ENCODE measurements around the gene CNOT6.

Gene CNOT6

DNA sequence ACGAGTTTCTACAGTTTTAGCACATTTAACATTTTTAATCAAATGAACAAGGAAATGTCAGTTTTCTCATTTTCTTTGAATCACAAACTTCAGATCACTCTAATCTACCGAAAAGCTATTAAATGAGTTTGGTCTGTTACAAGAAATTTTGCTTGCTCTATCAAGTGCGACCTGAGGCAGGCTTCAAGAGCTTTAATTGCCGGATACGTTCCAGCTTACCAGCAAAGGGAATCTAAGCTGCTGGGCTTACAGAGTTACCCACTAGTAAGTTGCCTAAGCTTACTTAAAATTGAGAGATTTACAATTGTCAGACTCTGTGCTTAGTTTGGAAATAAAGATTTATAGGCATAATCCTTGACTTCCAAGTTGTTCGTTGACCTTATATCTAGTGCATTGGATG, 86.5 kb downstream of the CNOT6 start:
- no peak for DNase-seq (ENCODE audit: low spot score)

- no peak for DNase-seq (ENCODE audit: low spot score)
Measured at GRCh38 chr5:180583738-180584137, 89.6 kb downstream of the CNOT6 start.

- DNase-seq (ENCODE audit: low spot score): no peak
Measured at GRCh38 chr5:180586204-180586603, 92.0 kb downstream of the CNOT6 start.

DNA sequence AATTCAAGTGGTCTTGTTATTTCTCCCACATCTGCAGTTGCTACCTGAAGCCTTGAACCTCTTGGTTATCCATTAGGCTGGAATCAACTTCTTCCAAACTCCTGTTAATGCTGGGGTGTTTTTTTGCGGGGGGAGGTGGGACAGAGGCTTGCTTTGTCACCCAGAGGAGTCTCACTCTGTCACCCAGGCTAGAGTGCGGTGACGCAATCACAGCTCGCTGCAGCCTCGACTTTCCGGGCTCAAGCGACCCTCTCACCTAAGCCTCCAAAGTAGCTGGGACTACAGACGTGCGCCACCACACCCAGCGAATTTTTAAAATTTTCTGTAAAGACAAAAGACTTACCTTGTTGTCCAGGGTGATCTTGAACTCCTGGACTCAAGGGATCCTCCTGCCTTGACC, 92.7 kb downstream of the CNOT6 start:
- no peak for DNase-seq (ENCODE audit: low spot score)

DNA sequence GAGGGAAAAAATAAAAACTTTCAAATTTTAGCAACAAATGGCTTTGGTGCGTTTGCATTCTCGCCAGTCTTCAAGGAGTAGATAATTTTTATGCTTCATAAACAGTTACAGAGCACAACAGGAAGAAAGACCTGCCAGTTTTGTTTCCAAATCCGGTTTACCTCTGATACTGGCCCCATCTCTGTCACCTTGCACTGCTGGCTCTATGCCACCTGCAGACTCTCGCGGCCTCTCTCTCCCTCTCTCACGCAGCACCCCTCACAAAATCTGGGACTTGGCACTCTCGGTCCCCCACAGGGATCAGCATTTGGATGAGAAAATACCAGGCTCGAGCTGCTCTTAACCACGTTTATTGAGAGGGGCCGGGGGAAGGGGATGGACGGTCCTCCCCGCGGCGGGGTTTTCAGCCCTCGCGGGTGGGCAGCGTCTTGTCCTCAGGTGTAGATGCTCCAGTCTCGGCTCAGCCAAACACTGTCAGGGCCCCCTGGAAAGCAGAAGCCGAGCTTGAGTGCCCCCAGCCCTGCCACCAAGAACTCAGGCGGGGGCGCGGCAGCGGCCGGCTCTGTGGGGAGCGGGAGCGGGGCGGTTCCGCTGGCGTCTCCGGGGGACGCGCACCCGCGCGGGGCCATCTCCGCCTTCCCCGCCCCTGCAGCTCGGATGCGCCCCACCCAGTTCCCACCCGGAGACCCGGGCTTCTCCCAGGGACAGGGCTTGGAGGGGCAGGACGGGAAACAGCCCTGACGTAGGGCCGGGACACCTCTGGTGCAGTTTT, 95.8 kb downstream of the CNOT6 start:
- DNase-seq (ENCODE audit: low spot score): no peak

DNA sequence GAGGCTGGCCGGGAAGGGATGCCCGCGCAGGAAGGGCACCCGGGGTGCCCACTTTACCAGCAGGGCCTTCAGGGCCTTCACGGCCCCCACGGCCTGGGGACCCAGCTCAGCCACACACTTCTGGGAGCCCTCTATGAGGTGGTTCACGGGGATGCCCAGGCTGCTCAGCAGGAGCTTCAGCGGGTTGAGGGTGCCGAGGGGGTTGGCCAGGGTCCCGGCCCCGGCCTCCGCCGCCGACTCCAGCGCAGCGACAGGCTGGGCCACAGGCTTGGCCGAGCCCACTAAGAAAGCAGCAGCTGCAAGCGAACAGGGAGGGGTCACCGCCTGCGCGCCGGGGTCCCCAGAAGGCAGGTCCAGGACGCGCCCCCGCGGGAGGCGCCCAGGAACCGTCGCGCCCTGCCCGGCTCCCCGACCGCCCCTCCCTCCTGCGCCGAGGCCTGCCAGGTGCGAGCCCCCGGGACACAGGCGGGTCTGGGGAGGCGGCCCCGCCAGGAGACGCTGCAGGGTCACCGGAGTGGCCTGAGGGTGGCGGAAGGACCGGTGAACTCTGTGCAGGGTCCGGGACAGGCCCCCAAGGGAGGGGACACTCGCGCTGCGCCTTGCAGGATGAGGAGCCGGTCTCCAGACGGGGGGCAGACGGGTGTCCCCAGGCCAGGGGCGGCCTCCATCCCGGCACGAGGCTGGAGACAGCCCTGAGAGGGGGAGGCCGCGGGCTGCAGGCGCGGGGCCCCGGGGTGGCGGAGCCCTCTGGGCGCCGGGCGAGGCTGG, 96.5 kb downstream of the CNOT6 start:
- no peak for DNase-seq (ENCODE audit: low spot score)

- DNase-seq (ENCODE audit: low spot score): no peak
Measured at GRCh38 chr5:180591311-180591887, 97.2 kb downstream of the CNOT6 start, which contains the start of gene SCGB3A1. TSS of gene SCGB3A1 (minus strand) at chr5:180591499. CDS start at chr5:180591462, 37 bp downstream.

- no peak for DNase-seq (ENCODE audit: low spot score)
Measured at GRCh38 chr5:180592176-180592575, 98.0 kb downstream of the CNOT6 start.

DNA sequence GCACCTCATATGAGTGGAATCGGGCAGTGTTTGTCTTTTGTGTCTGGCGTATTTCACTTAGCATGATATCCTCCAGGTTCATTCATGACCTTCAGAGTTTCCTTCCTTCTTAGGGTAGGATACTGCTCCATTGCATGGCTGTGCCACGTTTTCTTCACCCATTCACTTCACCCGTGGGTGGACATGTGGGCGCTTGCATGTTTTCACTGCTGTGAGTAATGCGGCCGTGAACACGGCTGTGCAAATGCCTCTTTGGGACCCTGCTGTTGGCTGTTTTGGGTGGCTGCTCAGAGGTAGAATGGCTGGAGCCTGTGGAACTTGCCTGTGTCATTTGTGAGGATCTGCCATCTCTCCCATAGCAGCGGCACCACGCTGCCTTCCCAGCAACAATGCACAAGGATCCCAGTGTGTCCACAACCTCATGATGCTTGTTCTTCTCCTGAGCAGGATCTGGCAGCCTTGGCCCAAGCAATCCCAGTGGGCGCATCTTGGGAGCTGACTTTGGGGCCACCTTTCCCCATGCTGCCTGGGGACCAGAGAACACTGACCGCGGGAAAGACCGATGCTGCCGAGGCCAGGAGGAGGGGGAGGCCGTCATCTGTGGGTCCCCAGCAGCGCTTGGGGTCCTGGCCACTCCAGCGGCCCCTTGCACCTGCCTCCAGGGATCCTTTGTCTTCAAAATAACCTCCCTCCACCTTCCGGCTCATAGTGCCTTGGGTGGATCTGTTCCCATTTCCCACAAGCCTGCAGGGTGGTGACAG, 99.4 kb downstream of the CNOT6 start:
- DNase-seq (ENCODE audit: low spot score): no peak

- no peak for DNase-seq (ENCODE audit: low spot score)
Measured at GRCh38 chr5:180594311-180595045, 100.3 kb downstream of the CNOT6 start.

DNA sequence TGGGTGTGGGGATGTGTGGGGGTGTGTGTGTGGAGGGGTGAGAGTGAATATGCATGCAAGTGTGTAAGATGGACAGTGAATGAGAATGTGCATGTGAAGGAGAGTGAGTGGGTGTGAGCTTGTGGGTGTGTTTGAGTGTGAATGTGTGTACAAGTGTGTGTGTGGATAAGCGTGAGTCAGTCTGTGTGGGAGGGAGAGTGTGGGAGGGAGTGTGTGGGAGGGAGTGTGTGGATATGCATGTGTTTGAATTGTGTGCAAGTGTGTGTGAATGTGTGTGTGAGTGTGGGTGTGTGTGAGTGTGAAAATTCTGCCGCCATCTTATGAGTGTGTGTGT, 100.8 kb downstream of the CNOT6 start:
- no peak for DNase-seq (ENCODE audit: low spot score)

- no peak for DNase-seq (ENCODE audit: low spot score)
Measured at GRCh38 chr5:180595381-180596114, 101.4 kb downstream of the CNOT6 start.

- DNase-seq (ENCODE audit: low spot score): no peak
Measured at GRCh38 chr5:180596115-180596667, 102.0 kb downstream of the CNOT6 start.

GRCh38 chr5:180596668-180597231, 102.6 kb downstream of the CNOT6 start:
- DNase-seq (ENCODE audit: low spot score): no peak

DNA sequence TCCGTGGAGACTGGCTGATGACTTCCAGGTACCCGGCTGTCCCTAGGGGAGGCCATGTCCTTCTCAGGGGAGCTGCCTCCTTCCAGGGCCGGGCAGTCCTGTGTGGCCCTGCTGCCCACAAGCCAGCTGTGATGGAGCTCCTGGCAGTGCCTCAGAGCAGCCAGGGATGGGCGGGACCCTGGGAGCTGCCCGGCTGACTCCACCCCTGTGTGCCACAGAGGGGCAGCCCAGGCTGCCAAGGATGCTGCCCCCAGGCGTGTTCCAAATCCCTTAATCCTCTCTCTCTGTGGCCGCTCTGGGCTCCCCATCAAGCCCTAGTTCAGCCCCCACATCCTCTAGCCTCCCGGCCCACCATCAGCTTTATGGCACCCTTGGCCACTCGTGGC, 104.1 kb downstream of the CNOT6 start:
- no peak for DNase-seq (ENCODE audit: low spot score)

GRCh38 chr5:180598797-180599589, 104.8 kb downstream of the CNOT6 start:
- no peak for DNase-seq (ENCODE audit: low spot score)

GRCh38 chr5:180599590-180599914, 105.4 kb downstream of the CNOT6 start:
- no peak for DNase-seq (ENCODE audit: low spot score)

DNA sequence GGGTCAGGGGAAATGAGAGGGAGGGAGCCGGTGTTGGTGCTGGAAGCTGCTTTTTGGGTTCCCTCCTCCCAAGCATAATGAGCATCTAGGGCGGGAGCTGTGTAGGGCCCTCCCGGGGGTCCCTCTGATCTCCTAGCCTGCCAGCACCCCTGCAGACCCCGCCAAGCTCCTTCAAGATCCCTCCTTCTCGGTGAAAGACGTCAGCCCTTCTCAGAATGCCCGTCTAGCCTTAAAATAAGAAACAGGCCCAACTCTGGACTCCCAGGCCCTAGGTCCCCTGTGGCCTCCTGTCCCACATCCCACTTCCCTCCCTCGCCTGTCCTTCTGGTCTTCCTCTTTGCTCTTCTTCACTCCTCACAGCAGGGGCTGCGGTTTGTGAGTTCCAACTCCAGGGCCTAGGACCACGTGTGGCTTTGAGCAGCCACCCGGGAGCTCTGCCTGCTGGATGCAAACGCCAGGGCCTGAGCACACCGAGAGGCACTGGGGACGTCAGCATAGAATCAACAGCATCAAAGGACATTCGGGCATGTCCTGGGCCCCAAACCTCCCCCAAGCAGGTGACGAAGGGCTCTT, 105.9 kb downstream of the CNOT6 start:
- DNase-seq (ENCODE audit: low spot score): no peak

GRCh38 chr5:180600554-180601041, 106.4 kb downstream of the CNOT6 start:
- no peak for DNase-seq (ENCODE audit: low spot score)
